NCI-H82 treated with DMSO at 0.1 percent for 48 hours (cell line): ENCODE measurements around the gene GLIS2.

Experiments used
- DNase-seq: peaks from one replicate; lab custom pipeline; 2025; ENCODE audit not compliant: unreplicated experiment; lab: John Stamatoyannopoulos, UW

The GLIS2 gene

GRCh38 chr16:4319454-4320421, 3.9 kb downstream of the GLIS2 start:
- DNase-seq, result no peak

- no peak for DNase-seq
These were observed 4.8 kb downstream of the GLIS2 start for GRCh38 chr16:4320571-4321137.

- DNase-seq, result no peak
These were observed 5.6 kb downstream of the GLIS2 start for GRCh38 chr16:4321286-4322120.

GRCh38 chr16:4322121-4323052, 6.5 kb downstream of the GLIS2 start:
- no peak for DNase-seq

- no peak for DNase-seq
These were observed 7.4 kb downstream of the GLIS2 start for GRCh38 chr16:4323071-4323844.

- no peak for DNase-seq
These were observed 8.1 kb downstream of the GLIS2 start for GRCh38 chr16:4323845-4324488.

GRCh38 chr16:4324492-4325252, 8.8 kb downstream of the GLIS2 start:
- DNase-seq, result no peak

GRCh38 chr16:4325253-4325758, 9.4 kb downstream of the GLIS2 start:
- no peak for DNase-seq

- no peak for DNase-seq
These were observed 11.6 kb downstream of the GLIS2 start for GRCh38 chr16:4327386-4328045.

- no peak for DNase-seq
These were observed 12.3 kb downstream of the GLIS2 start for GRCh38 chr16:4328046-4328781.

- no peak for DNase-seq
These were observed 13.2 kb downstream of the GLIS2 start for GRCh38 chr16:4328782-4329775.

- DNase-seq, result no peak
These were observed 14.5 kb downstream of the GLIS2 start for GRCh38 chr16:4330277-4330874.

- DNase-seq, result no peak
These were observed 16.2 kb downstream of the GLIS2 start for GRCh38 chr16:4332083-4332482.

GRCh38 chr16:4332623-4333307, 16.9 kb downstream of the GLIS2 start:
- DNase-seq, result no peak

- DNase-seq, result no peak
These were observed 17.4 kb downstream of the GLIS2 start for GRCh38 chr16:4333308-4333638.
